ENCODE results near the gene NPSR1. TPM values are rescaled to one million over a fixed set of nuclear protein-coding genes. Genes with fewer than 3 reads are reported as not detected.

Gene NPSR1
- total and polyA plus RNA-seq, 5 donors from 2014 or later = not detected

GRCh38 chr7:34823650-34824258 lies 165.7 kb downstream of the NPSR1 start:
- H3K27me3 Mint-ChIP-seq = peaks cover 6% of the 10 kb centered on the region
- peak; percentile 56 to 62 for ATAC-seq (ENCODE audit: low read depth in 2 of 2)
- no peak overlapping the region for H3K4me3 Mint-ChIP-seq
- Histone ChIP-seq H3K27ac (ENCODE audit: insufficient read depth, low read length, poor library complexity, severe bottlenecking) (no peak overlapping the region), H3K36me3 (ENCODE audit: control insufficient read depth, insufficient read depth, low read length) (no peaks in the 10 kb centered on the region), H3K4me3 (ENCODE audit: low read depth, low read length) (no peak overlapping the region), H3K4me1 (ENCODE audit: control insufficient read depth, insufficient read depth, low read length, poor library complexity, severe bottlenecking) (no peaks in the 10 kb centered on the region), H3K9me3 (ENCODE audit: control insufficient read depth in 2 of 2, low read length in 2 of 2) (no peaks in the 10 kb centered on the region), H3K27me3 (ENCODE audit: control insufficient read depth, insufficient read depth, low read length) (no peaks in the 10 kb centered on the region)
- H3K36me3 Mint-ChIP-seq = no peaks in the 10 kb centered on the region
- H3K4me1 Mint-ChIP-seq = peaks cover 0 to 3% (median 0%) of the 10 kb centered on the region in 4 donors
- H3K9me3 Mint-ChIP-seq = no peaks in the 10 kb centered on the region
- peak overlapping the region in 1 of 3 donors; percentile 43 for H3K27ac Mint-ChIP-seq
- DNase-seq = peak; percentile 5 to 55 (median 38)

DNA sequence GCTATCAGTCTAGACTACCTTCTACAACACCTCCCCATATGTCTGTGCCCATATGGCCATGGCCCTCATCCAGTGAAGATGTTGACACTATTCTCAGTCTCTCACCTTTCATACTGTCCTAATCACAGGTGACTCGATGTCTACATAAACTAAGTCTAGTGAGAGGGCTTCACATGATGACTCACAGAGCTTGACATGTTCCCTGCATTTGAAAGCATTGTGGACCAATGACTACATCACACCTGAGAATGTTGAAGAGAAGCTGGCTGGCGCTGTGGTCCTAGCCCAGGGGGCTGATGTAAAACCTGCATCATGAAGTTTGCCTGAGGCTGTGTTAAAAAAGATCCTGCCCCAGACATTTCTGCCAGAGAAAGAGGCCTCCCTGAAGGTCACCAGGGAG lies 167.2 kb downstream of the NPSR1 start:
- Mint-ChIP-seq H3K27ac (peak overlapping the region in 1 of 3 donors; percentile 44), H3K9me3 (no peaks in the 10 kb centered on the region), H3K4me1 (peaks cover 0 to 3% (median 0%) of the 10 kb centered on the region in 4 donors), H3K4me3 (no peak overlapping the region), H3K27me3 (peaks cover 6% of the 10 kb centered on the region), H3K36me3 (no peaks in the 10 kb centered on the region)
- no peak for DNase-seq
- H3K9me3 ChIP-seq (ENCODE audit: control insufficient read depth in 2 of 2, low read length in 2 of 2) = no peaks in the 10 kb centered on the region
- no peak for ATAC-seq (ENCODE audit: low read depth in 2 of 2)
- no peaks in the 10 kb centered on the region for H3K27me3 ChIP-seq (ENCODE audit: control insufficient read depth, insufficient read depth, low read length)
- H3K27ac ChIP-seq (ENCODE audit: insufficient read depth, low read length, poor library complexity, severe bottlenecking) = no peak overlapping the region
- no peak overlapping the region for H3K4me3 ChIP-seq (ENCODE audit: low read depth, low read length)
- no peaks in the 10 kb centered on the region for H3K36me3 ChIP-seq (ENCODE audit: control insufficient read depth, insufficient read depth, low read length)
- no peaks in the 10 kb centered on the region for H3K4me1 ChIP-seq (ENCODE audit: control insufficient read depth, insufficient read depth, low read length, poor library complexity, severe bottlenecking)

DNA sequence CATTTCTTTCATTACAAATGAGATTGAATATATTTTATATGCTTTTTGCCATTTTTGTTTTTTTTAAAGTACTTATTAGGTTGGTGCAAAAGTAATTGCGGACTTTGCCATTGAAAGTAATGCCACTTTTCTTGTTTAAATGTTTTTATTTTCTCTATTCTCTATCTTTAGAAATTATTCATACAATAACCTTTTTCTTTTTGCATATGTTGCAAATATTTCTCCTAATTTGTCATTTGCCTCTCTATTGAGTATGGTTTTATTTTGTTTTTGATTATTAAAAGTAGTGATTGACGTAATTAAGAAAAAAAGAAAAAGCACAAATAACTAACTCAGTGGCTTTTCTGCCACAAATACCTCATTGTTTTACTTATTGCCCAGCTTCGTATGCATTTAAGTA lies 172.4 kb downstream of the NPSR1 start:
- Mint-ChIP-seq H3K9me3 (no peaks in the 10 kb centered on the region), H3K36me3 (no peaks in the 10 kb centered on the region), H3K4me1 (no peaks in the 10 kb centered on the region), H3K4me3 (no peak overlapping the region), H3K27me3 (no peaks in the 10 kb centered on the region), H3K27ac (no peak overlapping the region)
- Histone ChIP-seq H3K36me3 (ENCODE audit: control insufficient read depth, insufficient read depth, low read length) (no peaks in the 10 kb centered on the region), H3K27ac (ENCODE audit: insufficient read depth, low read length, poor library complexity, severe bottlenecking) (no peak overlapping the region), H3K9me3 (ENCODE audit: control insufficient read depth in 2 of 2, low read length in 2 of 2) (no peaks in the 10 kb centered on the region), H3K4me3 (ENCODE audit: low read depth, low read length) (no peak overlapping the region), H3K4me1 (ENCODE audit: control insufficient read depth, insufficient read depth, low read length, poor library complexity, severe bottlenecking) (no peaks in the 10 kb centered on the region), H3K27me3 (ENCODE audit: control insufficient read depth, insufficient read depth, low read length) (peaks cover 7% of the 10 kb centered on the region)
- no peak for DNase-seq
- no peak for ATAC-seq (ENCODE audit: low read depth in 2 of 2)

DNA sequence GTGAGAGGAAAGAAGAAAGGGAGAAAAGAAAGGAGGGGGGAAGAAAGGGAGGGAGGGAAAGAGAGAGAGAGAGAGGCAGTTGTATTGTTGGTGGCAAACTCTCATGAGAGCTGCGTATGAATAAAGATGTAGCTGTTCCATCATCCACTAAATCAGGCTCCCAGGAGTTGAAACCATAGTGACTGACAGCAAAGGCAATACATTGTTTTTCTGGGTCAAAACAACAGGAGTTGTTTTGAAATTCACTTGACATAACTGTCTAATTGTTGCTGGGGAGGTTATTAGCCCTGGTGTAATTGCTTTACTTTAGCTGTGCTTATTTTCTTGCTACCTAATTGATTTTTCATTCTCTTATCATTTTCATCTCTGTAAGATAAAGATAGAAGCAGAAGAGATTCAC lies 173.4 kb downstream of the NPSR1 start:
- H3K27ac Mint-ChIP-seq = no peak overlapping the region
- H3K4me3 ChIP-seq (ENCODE audit: low read depth, low read length) = no peak overlapping the region
- no peak overlapping the region for H3K27ac ChIP-seq (ENCODE audit: insufficient read depth, low read length, poor library complexity, severe bottlenecking)
- H3K27me3 ChIP-seq (ENCODE audit: control insufficient read depth, insufficient read depth, low read length) = peaks cover 8% of the 10 kb centered on the region
- no peaks in the 10 kb centered on the region for H3K36me3 ChIP-seq (ENCODE audit: control insufficient read depth, insufficient read depth, low read length)
- no peaks in the 10 kb centered on the region for H3K9me3 Mint-ChIP-seq
- no peaks in the 10 kb centered on the region for H3K9me3 ChIP-seq (ENCODE audit: control insufficient read depth in 2 of 2, low read length in 2 of 2)
- H3K4me1 Mint-ChIP-seq = no peaks in the 10 kb centered on the region
- peaks cover 3% of the 10 kb centered on the region for H3K27me3 Mint-ChIP-seq
- DNase-seq (no peak), ATAC-seq (ENCODE audit: low read depth in 2 of 2) (no peak)
- H3K36me3 Mint-ChIP-seq = no peaks in the 10 kb centered on the region
- no peaks in the 10 kb centered on the region for H3K4me1 ChIP-seq (ENCODE audit: control insufficient read depth, insufficient read depth, low read length, poor library complexity, severe bottlenecking)
- no peak overlapping the region for H3K4me3 Mint-ChIP-seq

DNA sequence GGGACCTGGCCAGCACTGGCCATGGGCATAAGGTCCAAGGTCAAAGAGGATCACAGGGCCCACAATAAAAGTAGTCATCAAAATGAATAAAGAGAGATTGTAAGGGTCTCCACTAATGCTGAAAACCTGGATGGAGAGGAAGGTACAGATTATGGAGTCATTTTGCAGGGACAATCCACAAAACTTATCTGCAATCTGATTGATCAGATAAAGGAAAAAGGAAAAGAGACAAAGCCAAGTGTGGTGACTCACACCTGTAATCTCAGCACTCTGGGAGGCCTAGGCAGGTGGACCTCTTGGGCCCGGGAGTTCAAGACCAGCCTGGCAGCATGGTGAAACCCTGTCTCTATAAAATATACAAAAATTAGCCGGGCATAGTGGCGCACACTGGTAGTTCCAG lies 174.0 kb downstream of the NPSR1 start:
- no peaks in the 10 kb centered on the region for H3K4me1 ChIP-seq (ENCODE audit: control insufficient read depth, insufficient read depth, low read length, poor library complexity, severe bottlenecking)
- Mint-ChIP-seq H3K4me1 (no peaks in the 10 kb centered on the region), H3K36me3 (no peaks in the 10 kb centered on the region), H3K27ac (no peak overlapping the region), H3K27me3 (peaks cover 5% of the 10 kb centered on the region), H3K4me3 (no peak overlapping the region), H3K9me3 (no peaks in the 10 kb centered on the region)
- ATAC-seq (ENCODE audit: low read depth in 2 of 2) (no peak), DNase-seq (no peak)
- no peak overlapping the region for H3K27ac ChIP-seq (ENCODE audit: insufficient read depth, low read length, poor library complexity, severe bottlenecking)
- no peaks in the 10 kb centered on the region for H3K36me3 ChIP-seq (ENCODE audit: control insufficient read depth, insufficient read depth, low read length)
- no peak overlapping the region for H3K4me3 ChIP-seq (ENCODE audit: low read depth, low read length)
- H3K9me3 ChIP-seq (ENCODE audit: control insufficient read depth in 2 of 2, low read length in 2 of 2) = no peaks in the 10 kb centered on the region
- H3K27me3 ChIP-seq (ENCODE audit: control insufficient read depth, insufficient read depth, low read length) = peaks cover 8% of the 10 kb centered on the region

DNA sequence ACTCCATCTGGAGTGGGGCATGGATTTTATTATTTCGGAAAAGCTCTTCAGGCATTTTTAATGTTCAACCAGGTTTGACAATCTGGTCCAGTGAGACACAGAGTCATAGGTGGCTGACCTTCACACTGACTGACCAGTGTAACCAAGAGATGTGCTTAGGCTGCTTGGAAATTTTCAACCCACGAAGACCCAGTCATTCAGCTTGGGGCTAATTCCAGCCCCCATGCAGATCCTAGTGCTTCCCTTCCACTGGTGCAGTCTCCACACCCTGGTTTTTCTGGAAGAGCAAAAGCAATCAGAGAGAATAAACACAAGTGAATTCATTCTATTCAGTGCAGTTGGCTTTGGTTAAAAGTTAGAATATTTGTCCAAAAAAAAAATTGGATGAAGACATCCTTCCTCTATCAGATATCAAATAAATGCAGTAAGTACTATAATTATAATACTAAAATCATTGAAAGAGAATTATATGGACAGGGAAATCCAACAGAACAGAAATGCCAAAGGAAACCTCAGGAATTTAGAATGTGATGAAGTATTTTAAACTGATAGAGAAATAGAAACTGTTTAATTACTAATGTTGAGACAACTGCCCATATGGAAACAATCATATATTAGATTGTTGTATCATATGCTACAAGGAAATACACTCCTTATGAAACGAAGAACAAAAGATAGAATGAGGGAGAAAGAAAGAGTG lies 178.0 kb downstream of the NPSR1 start:
- Histone ChIP-seq H3K4me3 (ENCODE audit: low read depth, low read length) (no peak overlapping the region), H3K27ac (ENCODE audit: insufficient read depth, low read length, poor library complexity, severe bottlenecking) (no peak overlapping the region), H3K9me3 (ENCODE audit: control insufficient read depth in 2 of 2, low read length in 2 of 2) (no peaks in the 10 kb centered on the region), H3K36me3 (ENCODE audit: control insufficient read depth, insufficient read depth, low read length) (no peaks in the 10 kb centered on the region), H3K4me1 (ENCODE audit: control insufficient read depth, insufficient read depth, low read length, poor library complexity, severe bottlenecking) (no peaks in the 10 kb centered on the region), H3K27me3 (ENCODE audit: control insufficient read depth, insufficient read depth, low read length) (peaks cover 7% of the 10 kb centered on the region)
- Mint-ChIP-seq H3K9me3 (peaks cover 0 to 4% (median 0%) of the 10 kb centered on the region in 7 donors), H3K36me3 (no peaks in the 10 kb centered on the region), H3K4me1 (peaks cover 0 to 2% (median under 1%) of the 10 kb centered on the region in 4 donors), H3K27me3 (peaks cover 9% of the 10 kb centered on the region), H3K4me3 (no peak overlapping the region), H3K27ac (no peak overlapping the region)
- ATAC-seq (ENCODE audit: low read depth in 2 of 2) = no peak
- DNase-seq = no peak

DNA sequence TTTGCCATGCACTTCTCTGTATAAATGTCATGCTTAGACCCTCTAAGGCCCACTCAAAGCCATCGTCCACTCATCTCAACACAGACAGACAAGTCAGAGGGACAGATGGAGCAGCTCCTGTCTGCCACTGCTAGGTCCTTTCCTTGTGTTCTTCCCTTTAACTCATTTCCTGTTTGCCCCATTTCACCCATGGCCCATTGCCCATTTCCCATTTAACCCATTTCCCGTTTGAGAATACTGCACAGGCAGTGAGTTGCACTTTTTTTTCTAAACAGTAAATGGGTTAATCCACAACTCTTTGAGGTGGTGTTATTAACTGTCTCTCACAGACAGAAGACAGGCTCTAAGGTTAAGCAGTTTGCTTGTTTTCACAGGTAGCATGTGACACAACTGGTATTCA lies 179.3 kb downstream of the NPSR1 start:
- Mint-ChIP-seq H3K27ac (no peak overlapping the region), H3K27me3 (peaks cover 9% of the 10 kb centered on the region), H3K4me3 (no peak overlapping the region), H3K4me1 (peaks cover 0 to 2% (median under 1%) of the 10 kb centered on the region in 4 donors), H3K36me3 (no peaks in the 10 kb centered on the region), H3K9me3 (peaks cover 0 to 5% (median 0%) of the 10 kb centered on the region in 7 donors)
- peaks cover 7% of the 10 kb centered on the region for H3K27me3 ChIP-seq (ENCODE audit: control insufficient read depth, insufficient read depth, low read length)
- no peak overlapping the region for H3K27ac ChIP-seq (ENCODE audit: insufficient read depth, low read length, poor library complexity, severe bottlenecking)
- no peaks in the 10 kb centered on the region for H3K9me3 ChIP-seq (ENCODE audit: control insufficient read depth in 2 of 2, low read length in 2 of 2)
- H3K36me3 ChIP-seq (ENCODE audit: control insufficient read depth, insufficient read depth, low read length) = no peaks in the 10 kb centered on the region
- no peaks in the 10 kb centered on the region for H3K4me1 ChIP-seq (ENCODE audit: control insufficient read depth, insufficient read depth, low read length, poor library complexity, severe bottlenecking)
- DNase-seq (no peak), ATAC-seq (ENCODE audit: low read depth in 2 of 2) (no peak)
- H3K4me3 ChIP-seq (ENCODE audit: low read depth, low read length) = no peak overlapping the region

DNA sequence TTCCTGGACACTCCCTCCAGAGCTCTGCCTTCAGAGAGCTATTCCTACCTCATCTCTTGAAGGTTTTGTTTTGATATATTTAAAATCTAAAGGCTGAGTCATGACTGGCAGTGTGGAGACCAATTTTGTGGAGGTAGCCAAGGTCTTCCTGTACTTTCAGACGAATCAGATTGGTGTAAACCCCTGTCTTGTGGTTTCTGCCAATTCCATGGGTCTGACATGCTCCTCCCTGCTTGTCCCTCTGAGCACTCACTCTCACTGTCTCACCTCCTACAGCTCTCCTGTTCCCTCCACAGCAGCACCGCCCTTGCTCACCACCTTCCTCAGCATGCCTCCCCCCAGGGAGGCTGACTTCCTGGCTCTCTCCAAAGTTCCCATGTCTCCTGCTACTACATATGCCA lies 179.8 kb downstream of the NPSR1 start:
- no peak for ATAC-seq (ENCODE audit: low read depth in 2 of 2)
- Mint-ChIP-seq H3K4me3 (no peak overlapping the region), H3K27ac (no peak overlapping the region), H3K27me3 (peaks cover 9% of the 10 kb centered on the region), H3K4me1 (peaks cover 0 to 2% (median under 1%) of the 10 kb centered on the region in 4 donors), H3K9me3 (peaks cover 0 to 5% (median 0%) of the 10 kb centered on the region in 7 donors), H3K36me3 (no peaks in the 10 kb centered on the region)
- H3K27me3 ChIP-seq (ENCODE audit: control insufficient read depth, insufficient read depth, low read length) = peaks cover 7% of the 10 kb centered on the region
- no peaks in the 10 kb centered on the region for H3K36me3 ChIP-seq (ENCODE audit: control insufficient read depth, insufficient read depth, low read length)
- no peaks in the 10 kb centered on the region for H3K4me1 ChIP-seq (ENCODE audit: control insufficient read depth, insufficient read depth, low read length, poor library complexity, severe bottlenecking)
- no peak overlapping the region for H3K4me3 ChIP-seq (ENCODE audit: low read depth, low read length)
- no peak overlapping the region for H3K27ac ChIP-seq (ENCODE audit: insufficient read depth, low read length, poor library complexity, severe bottlenecking)
- no peak for DNase-seq
- H3K9me3 ChIP-seq (ENCODE audit: control insufficient read depth in 2 of 2, low read length in 2 of 2) = no peaks in the 10 kb centered on the region
